Calu3 (cell line): ENCODE results near the gene ENTREP3. TPM values are rescaled to one million over a fixed set of nuclear protein-coding genes. Genes with fewer than 3 reads are reported as not detected.

ENCODE experiments used
- BruUV-seq: library from RNA; stranded (reverse); fragments of 400-500 nt; replicated peaks from 2 replicates; lab custom pipeline; 2021; lab: Mats Ljungman, UMichigan
- CTCF ChIA-PET: fragments of 300-600 bp; sonication (Branson Sonifier 250); formaldehyde crosslinking; loops from one replicate; lab custom pipeline; 2022; ENCODE audit warnings: antibody characterized with exemption; lab: Charles Lee
- DNase-seq: peaks from one replicate; pipeline ENCODE4 v3.0.0; 2022
- H3K27ac Mint-ChIP-seq: one replicate; pipeline ENCODE4 v1.8.0; 2022; ENCODE audit warnings: mixed read lengths; ENCODE audit not compliant: unreplicated experiment
- H3K27me3 Mint-ChIP-seq: one replicate; pipeline ENCODE4 v1.8.0; 2022; ENCODE audit warnings: mixed read lengths; ENCODE audit not compliant: unreplicated experiment
- H3K36me3 Mint-ChIP-seq: one replicate; pipeline ENCODE4 v1.8.0; 2022; ENCODE audit warnings: mild to moderate bottlenecking, moderate library complexity, mixed read lengths; ENCODE audit not compliant: insufficient read depth, unreplicated experiment
- H3K4me1 Mint-ChIP-seq: one replicate; pipeline ENCODE4 v1.8.0; 2022; ENCODE audit warnings: mild to moderate bottlenecking, low read depth, mixed read lengths; ENCODE audit not compliant: unreplicated experiment
- H3K4me3 Mint-ChIP-seq: one replicate; pipeline ENCODE4 v1.8.0; 2022; ENCODE audit warnings: mild to moderate bottlenecking, low read depth, moderate library complexity, mixed read lengths; ENCODE audit not compliant: unreplicated experiment
- H3K9me3 Mint-ChIP-seq: one replicate; pipeline ENCODE4 v1.8.0; 2022; ENCODE audit warnings: low read depth, mixed read lengths; ENCODE audit not compliant: unreplicated experiment
- intact Hi-C: fragments of 100-400 bp; cut with micrococcal nuclease; formaldehyde crosslinking; loops from one replicate; pipeline ENCODE4 v1.10.0; 2022; ENCODE audit not compliant: unreplicated experiment
- total RNA-seq: library from RNA; stranded (reverse); gene quantifications from 2 replicates; pipeline ENCODE4 v1.2.3, GENCODE V29; 2022
- TF ChIP-seq, protein P1 (sequence below): fragments of 200-600 bp; IDR thresholded peaks from one replicate; pipeline ENCODE4 v1.8.0; 2022; ENCODE audit warnings: antibody characterized with exemption; ENCODE audit not compliant: unreplicated experiment

ENTREP3 gene
- total RNA-seq, 1 experiment from 2014 or later: 25.2 TPM

DNA sequence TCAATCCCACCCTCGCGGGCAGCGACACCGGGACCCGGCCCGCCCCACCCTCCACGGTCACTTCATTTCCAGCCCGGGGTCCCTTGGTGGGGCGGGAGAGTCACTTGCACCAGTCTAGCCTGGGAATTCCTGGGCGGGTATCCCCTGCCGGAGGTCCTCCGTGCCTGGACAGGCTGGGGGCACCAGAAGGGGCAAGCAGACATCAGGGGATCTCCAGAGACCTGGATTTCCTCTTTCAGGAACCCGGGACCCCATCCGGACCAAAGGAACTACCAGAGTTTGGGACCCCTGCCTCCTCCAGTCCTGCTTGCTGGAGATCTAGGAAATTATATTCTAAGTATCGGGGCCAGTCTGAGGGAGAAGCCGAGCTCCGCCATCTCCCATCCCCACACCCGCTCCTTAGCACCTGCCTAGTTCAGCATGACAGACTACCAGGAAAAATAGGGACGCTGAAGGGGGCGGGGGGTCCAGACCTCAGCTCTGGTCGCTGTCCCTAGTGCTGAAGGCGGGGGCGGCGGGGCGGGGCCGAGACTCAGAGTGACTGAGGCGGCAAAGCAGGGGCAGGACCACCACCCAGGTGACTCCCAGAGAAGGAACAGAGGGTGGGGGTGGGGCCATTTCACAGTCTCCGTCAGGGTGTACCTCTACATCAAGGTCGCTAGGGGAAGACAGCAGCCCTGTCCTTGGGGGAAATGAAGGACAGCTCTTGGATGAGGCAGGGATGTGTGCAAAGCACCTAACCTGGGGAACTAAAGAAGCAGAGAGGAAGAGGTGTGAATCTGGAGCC, 22.8 kb upstream of the ENTREP3 start:
- intact Hi-C loops: loop anchor here (2.0 kb wide), 1 partner anchor 45 kb away; no protein-coding TSS in a partner anchor
- H3K27me3 Mint-ChIP-seq: no peaks in the 10 kb centered on the region
- TF ChIP-seq, protein P1, sequence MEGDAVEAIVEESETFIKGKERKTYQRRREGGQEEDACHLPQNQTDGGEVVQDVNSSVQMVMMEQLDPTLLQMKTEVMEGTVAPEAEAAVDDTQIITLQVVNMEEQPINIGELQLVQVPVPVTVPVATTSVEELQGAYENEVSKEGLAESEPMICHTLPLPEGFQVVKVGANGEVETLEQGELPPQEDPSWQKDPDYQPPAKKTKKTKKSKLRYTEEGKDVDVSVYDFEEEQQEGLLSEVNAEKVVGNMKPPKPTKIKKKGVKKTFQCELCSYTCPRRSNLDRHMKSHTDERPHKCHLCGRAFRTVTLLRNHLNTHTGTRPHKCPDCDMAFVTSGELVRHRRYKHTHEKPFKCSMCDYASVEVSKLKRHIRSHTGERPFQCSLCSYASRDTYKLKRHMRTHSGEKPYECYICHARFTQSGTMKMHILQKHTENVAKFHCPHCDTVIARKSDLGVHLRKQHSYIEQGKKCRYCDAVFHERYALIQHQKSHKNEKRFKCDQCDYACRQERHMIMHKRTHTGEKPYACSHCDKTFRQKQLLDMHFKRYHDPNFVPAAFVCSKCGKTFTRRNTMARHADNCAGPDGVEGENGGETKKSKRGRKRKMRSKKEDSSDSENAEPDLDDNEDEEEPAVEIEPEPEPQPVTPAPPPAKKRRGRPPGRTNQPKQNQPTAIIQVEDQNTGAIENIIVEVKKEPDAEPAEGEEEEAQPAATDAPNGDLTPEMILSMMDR: peak; percentile 75
- CTCF ChIA-PET: interaction anchor here (0.6 to 1.5 kb wide), 7 partner anchors 16 to 632 kb away, joined by 3 to 19 read pairs (median 5); partner anchors contain the start of genes FDPS and SCAMP3
- BruUV-seq: no TSS peak
- peak overlapping the region; percentile 75 for H3K4me3 Mint-ChIP-seq
- peaks cover 27% of the 10 kb centered on the region for H3K4me1 Mint-ChIP-seq
- H3K36me3 Mint-ChIP-seq: peaks cover 34% of the 10 kb centered on the region
- H3K9me3 Mint-ChIP-seq: no peaks in the 10 kb centered on the region
- DNase-seq: peak; percentile 78
- H3K27ac Mint-ChIP-seq: no peak overlapping the region

DNA sequence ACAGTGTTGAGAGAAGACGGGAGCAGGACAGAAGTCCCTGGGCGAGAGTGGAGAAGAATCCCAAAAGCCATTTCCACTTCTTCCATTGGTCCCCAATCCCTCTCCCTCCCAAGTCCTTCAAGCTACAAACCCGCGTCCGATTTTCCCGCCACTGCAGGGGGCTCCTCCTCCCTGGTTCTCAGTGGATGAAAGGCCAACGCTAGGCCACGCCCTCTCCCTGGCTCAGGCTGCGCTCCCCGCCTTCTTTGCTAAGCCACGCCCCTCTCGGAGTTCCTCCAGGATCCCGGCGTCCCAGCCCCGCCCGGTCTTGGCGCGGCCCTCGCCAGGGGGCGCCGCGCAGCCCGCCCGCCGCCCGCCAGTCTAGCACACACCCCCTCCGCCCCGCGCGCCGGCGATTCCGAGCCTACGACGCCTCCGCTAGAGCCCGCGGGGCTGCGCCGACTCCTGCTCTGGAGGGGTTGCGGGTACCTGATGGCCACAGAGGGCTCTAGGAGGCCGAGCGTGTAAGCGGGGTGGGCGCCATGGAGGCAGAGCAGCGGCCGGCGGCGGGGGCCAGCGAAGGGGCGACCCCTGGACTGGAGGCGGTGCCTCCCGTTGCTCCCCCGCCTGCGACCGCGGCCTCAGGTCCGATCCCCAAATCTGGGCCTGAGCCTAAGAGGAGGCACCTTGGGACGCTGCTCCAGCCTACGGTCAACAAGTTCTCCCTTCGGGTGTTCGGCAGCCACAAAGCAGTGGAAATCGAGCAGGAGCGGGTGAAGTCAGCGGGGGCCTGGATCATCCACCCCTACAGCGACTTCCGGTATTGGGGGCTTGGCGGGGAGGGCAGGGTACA, 22.0 kb upstream of the ENTREP3 start, which contains the start of gene HCN3:
TSS of gene HCN3 (plus strand) at position 394 of the 832 bp plus-strand sequence. CDS start at position 522, 128 bp downstream.
- intact Hi-C loops: no loop called here
- Mint-ChIP-seq H3K36me3 (peaks cover 39% of the 10 kb centered on the region), H3K4me3 (peak within 1 kb of the TSS; percentile 75), H3K27ac (no peak within 1 kb of the TSS), H3K4me1 (peaks cover 31% of the 10 kb centered on the region), H3K9me3 (no peaks in the 10 kb centered on the region), H3K27me3 (no peaks in the 10 kb centered on the region)
- TF ChIP-seq, protein P1: peak; percentile 82
- DNase-seq: peak; percentile 99
- BruUV-seq: no TSS peak
- CTCF ChIA-PET: interaction anchor here (0.7 to 1.5 kb wide), 7 partner anchors 15 to 633 kb away, joined by 3 to 19 read pairs (median 6); partner anchors contain the start of genes FDPS, KRTCAP2 and SCAMP3

DNA sequence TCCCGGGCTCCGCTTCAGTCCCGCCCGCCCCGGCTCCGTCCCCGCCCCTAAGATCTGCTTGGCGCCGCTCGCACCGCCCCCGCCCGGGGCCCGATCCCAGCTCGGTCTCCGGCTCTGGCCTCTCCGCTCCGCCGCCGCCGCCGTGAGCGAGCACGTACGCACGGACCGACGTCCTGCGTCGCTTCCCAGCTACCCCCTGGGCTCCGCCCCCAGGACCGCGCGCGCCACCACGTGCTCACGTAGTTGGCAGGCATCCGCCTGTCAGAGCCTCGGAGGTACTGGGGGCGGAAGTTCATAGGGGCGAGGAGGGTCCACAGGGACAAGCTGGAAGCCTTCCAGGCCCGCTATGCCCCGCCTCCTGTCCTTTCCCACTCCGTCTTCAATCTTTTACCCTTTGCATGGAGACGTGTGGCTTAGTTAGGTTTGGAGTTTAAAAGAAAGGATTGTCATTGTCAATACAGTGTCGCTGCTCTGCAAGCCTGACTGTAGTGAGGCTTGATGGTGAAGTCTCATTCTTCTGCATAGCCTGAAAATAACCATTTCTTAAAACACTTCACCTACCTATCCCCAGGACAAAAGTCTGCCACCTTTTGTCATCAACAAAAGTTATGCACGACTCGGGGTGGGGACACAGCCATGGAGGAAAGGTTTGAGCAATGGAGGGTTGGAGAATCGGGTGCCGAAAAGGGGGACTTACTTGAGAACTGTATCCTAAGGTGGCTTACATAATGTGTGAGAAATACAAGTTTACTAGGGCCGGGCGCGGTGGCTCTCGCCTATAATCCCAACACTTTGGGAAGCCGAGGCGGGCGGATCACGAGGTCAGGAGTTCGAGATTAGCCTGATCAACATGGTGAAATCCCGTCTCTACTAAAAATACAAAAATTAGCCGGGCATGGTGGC, 18.3 kb upstream of the ENTREP3 start, which contains the start of gene CLK2:
TSS of gene CLK2 (minus strand) at position 162 of the 903 bp plus-strand sequence. CDS start 2,527 bp downstream, outside the sequence.
- Mint-ChIP-seq H3K4me3 (peak within 1 kb of the TSS; percentile 86), H3K4me1 (peaks cover 22% of the 10 kb centered on the region), H3K9me3 (no peaks in the 10 kb centered on the region), H3K36me3 (peaks cover 70% of the 10 kb centered on the region), H3K27me3 (no peaks in the 10 kb centered on the region), H3K27ac (peak within 1 kb of the TSS; percentile 55)
- peak; percentile 99 for DNase-seq
- no TSS peak for BruUV-seq
- intact Hi-C loops: no loop called here
- CTCF ChIA-PET: interaction anchor here (0.5 to 1.6 kb wide), 10 partner anchors 14 to 559 kb away, joined by 3 to 11 read pairs (median 5); partner anchors contain the start of genes FDPS and KRTCAP2
- TF ChIP-seq, protein P1: no peak
